Measurements from ENCODE around the gene F11R.
"Not testable (repeated sequence)": the region's sequence is repeated elsewhere in the genome, so short reads cannot be mapped to it uniquely, and the experiment has no call there.

Gene F11R

GRCh38 chr1:161008869-161009510 is 12.0 kb downstream of the F11R start:
- Histone ChIP-seq H3K9me3 (ENCODE audit: control insufficient read depth in 1 of 2, low read length in 2 of 2) (no peaks in the 10 kb centered on the region), H3K4me3 (ENCODE audit: low read depth in 1 of 2, low read length in 2 of 2) (no peak overlapping the region), H3K4me1 (ENCODE audit: control insufficient read depth in 1 of 2, insufficient read depth in 2 of 2, low read length in 2 of 2) (peaks cover 0 to 11% of the 10 kb centered on the region in 2 donors), H3K36me3 (ENCODE audit: control insufficient read depth in 1 of 2, insufficient read depth in 2 of 2, low read length in 2 of 2) (no peaks in the 10 kb centered on the region), H3K27me3 (ENCODE audit: low read depth, low read length) (no peaks in the 10 kb centered on the region), H3K27ac (ENCODE audit: low read length) (no peak overlapping the region)

- Histone ChIP-seq H3K27ac (ENCODE audit: low read length) (no peak overlapping the region), H3K9me3 (ENCODE audit: control insufficient read depth in 1 of 2, low read length in 2 of 2) (no peaks in the 10 kb centered on the region), H3K4me1 (ENCODE audit: control insufficient read depth in 1 of 2, insufficient read depth in 2 of 2, low read length in 2 of 2) (peaks cover 0 to 3% of the 10 kb centered on the region in 2 donors), H3K27me3 (ENCODE audit: low read depth, low read length) (no peaks in the 10 kb centered on the region), H3K4me3 (ENCODE audit: low read depth in 1 of 2, low read length in 2 of 2) (no peak overlapping the region), H3K36me3 (ENCODE audit: control insufficient read depth in 1 of 2, insufficient read depth in 2 of 2, low read length in 2 of 2) (no peaks in the 10 kb centered on the region)
These were observed 13.6 kb downstream of the F11R start for GRCh38 chr1:161007369-161007768.

- Histone ChIP-seq H3K4me3 (ENCODE audit: low read depth in 1 of 2, low read length in 2 of 2) (no peak overlapping the region), H3K9me3 (ENCODE audit: control insufficient read depth in 1 of 2, low read length in 2 of 2) (no peaks in the 10 kb centered on the region), H3K27ac (ENCODE audit: low read length) (no peak overlapping the region), H3K27me3 (ENCODE audit: low read depth, low read length) (no peaks in the 10 kb centered on the region), H3K36me3 (ENCODE audit: control insufficient read depth in 1 of 2, insufficient read depth in 2 of 2, low read length in 2 of 2) (no peaks in the 10 kb centered on the region), H3K4me1 (ENCODE audit: control insufficient read depth in 1 of 2, insufficient read depth in 2 of 2, low read length in 2 of 2) (no peaks in the 10 kb centered on the region)
These were observed 14.4 kb downstream of the F11R start for GRCh38 chr1:161006563-161006962.

GRCh38 chr1:161001525-161001924 is 19.4 kb downstream of the F11R start:
- Histone ChIP-seq H3K36me3 (ENCODE audit: control insufficient read depth in 1 of 2, insufficient read depth in 2 of 2, low read length in 2 of 2) (peaks cover 13 to 23% of the 10 kb centered on the region in 2 donors), H3K4me3 (ENCODE audit: low read depth in 1 of 2, low read length in 2 of 2) (no peak overlapping the region), H3K27ac (ENCODE audit: low read length) (no peak overlapping the region), H3K4me1 (ENCODE audit: control insufficient read depth in 1 of 2, insufficient read depth in 2 of 2, low read length in 2 of 2) (no peaks in the 10 kb centered on the region), H3K9me3 (ENCODE audit: control insufficient read depth in 1 of 2, low read length in 2 of 2) (no peaks in the 10 kb centered on the region), H3K27me3 (ENCODE audit: low read depth, low read length) (no peaks in the 10 kb centered on the region)

GRCh38 chr1:161000736-161001480 is 20.0 kb downstream of the F11R start:
- Histone ChIP-seq H3K9me3 (ENCODE audit: control insufficient read depth in 1 of 2, low read length in 2 of 2) (no peaks in the 10 kb centered on the region), H3K27me3 (ENCODE audit: low read depth, low read length) (no peaks in the 10 kb centered on the region), H3K36me3 (ENCODE audit: control insufficient read depth in 1 of 2, insufficient read depth in 2 of 2, low read length in 2 of 2) (peaks cover 13 to 23% of the 10 kb centered on the region in 2 donors), H3K4me1 (ENCODE audit: control insufficient read depth in 1 of 2, insufficient read depth in 2 of 2, low read length in 2 of 2) (no peaks in the 10 kb centered on the region), H3K4me3 (ENCODE audit: low read depth in 1 of 2, low read length in 2 of 2) (no peak overlapping the region), H3K27ac (ENCODE audit: low read length) (no peak overlapping the region)

GRCh38 chr1:160999376-160999775 is 21.6 kb downstream of the F11R start:
- Histone ChIP-seq H3K4me3 (ENCODE audit: low read depth in 1 of 2, low read length in 2 of 2) (no peak overlapping the region), H3K4me1 (ENCODE audit: control insufficient read depth in 1 of 2, insufficient read depth in 2 of 2, low read length in 2 of 2) (no peaks in the 10 kb centered on the region), H3K27ac (ENCODE audit: low read length) (no peak overlapping the region), H3K9me3 (ENCODE audit: control insufficient read depth in 1 of 2, low read length in 2 of 2) (no peaks in the 10 kb centered on the region), H3K27me3 (ENCODE audit: low read depth, low read length) (no peaks in the 10 kb centered on the region), H3K36me3 (ENCODE audit: control insufficient read depth in 1 of 2, insufficient read depth in 2 of 2, low read length in 2 of 2) (peaks cover 13 to 23% of the 10 kb centered on the region in 2 donors)

- Histone ChIP-seq H3K4me3 (ENCODE audit: low read depth in 1 of 2, low read length in 2 of 2) (no peak overlapping the region), H3K9me3 (ENCODE audit: control insufficient read depth in 1 of 2, low read length in 2 of 2) (no peaks in the 10 kb centered on the region), H3K36me3 (ENCODE audit: control insufficient read depth in 1 of 2, insufficient read depth in 2 of 2, low read length in 2 of 2) (peaks cover 13 to 23% of the 10 kb centered on the region in 2 donors), H3K27ac (ENCODE audit: low read length) (peak overlapping the region; percentile 41), H3K27me3 (ENCODE audit: low read depth, low read length) (no peaks in the 10 kb centered on the region), H3K4me1 (ENCODE audit: control insufficient read depth in 1 of 2, insufficient read depth in 2 of 2, low read length in 2 of 2) (no peaks in the 10 kb centered on the region)
These were observed 23.5 kb downstream of the F11R start for GRCh38 chr1:160997323-160998038.

- no peaks in the 10 kb centered on the region for H3K4me1 ChIP-seq (ENCODE audit: control insufficient read depth in 1 of 2, insufficient read depth in 2 of 2, low read length in 2 of 2)
These were observed 24.8 kb downstream of the F11R start for GRCh38 chr1:160996178-160996577.

GRCh38 chr1:160993544-160994193 is 27.3 kb downstream of the F11R start:
- H3K27ac ChIP-seq (ENCODE audit: low read length), result no peak overlapping the region
- H3K9me3 ChIP-seq (ENCODE audit: control insufficient read depth in 1 of 2, low read length in 2 of 2), result no peaks in the 10 kb centered on the region
- H3K27me3 ChIP-seq (ENCODE audit: low read depth, low read length), result no peaks in the 10 kb centered on the region
- no peaks in the 10 kb centered on the region for H3K4me1 ChIP-seq (ENCODE audit: control insufficient read depth in 1 of 2, insufficient read depth in 2 of 2, low read length in 2 of 2)
- H3K4me3 ChIP-seq (ENCODE audit: low read depth in 1 of 2, low read length in 2 of 2), result no peak overlapping the region
- H3K36me3 ChIP-seq (ENCODE audit: control insufficient read depth in 1 of 2, insufficient read depth in 2 of 2, low read length in 2 of 2), result peaks cover 0 to 4% of the 10 kb centered on the region in 2 donors

More at GRCh38 chr1:160996178-160996577, 24.8 kb downstream of the F11R start:
- Histone ChIP-seq H3K27me3 (ENCODE audit: low read depth, low read length) (no peaks in the 10 kb centered on the region), H3K4me3 (ENCODE audit: low read depth in 1 of 2, low read length in 2 of 2) (no peak overlapping the region), H3K9me3 (ENCODE audit: control insufficient read depth in 1 of 2, low read length in 2 of 2) (no peaks in the 10 kb centered on the region), H3K36me3 (ENCODE audit: control insufficient read depth in 1 of 2, insufficient read depth in 2 of 2, low read length in 2 of 2) (peaks cover 13 to 23% of the 10 kb centered on the region in 2 donors), H3K27ac (ENCODE audit: low read length) (no peak overlapping the region)

GRCh38 chr1:160992036-160992435 is 28.9 kb downstream of the F11R start:
- H3K9me3 ChIP-seq (ENCODE audit: control insufficient read depth in 1 of 2, low read length in 2 of 2); H3K36me3 ChIP-seq (ENCODE audit: control insufficient read depth in 1 of 2, insufficient read depth in 2 of 2, low read length in 2 of 2); H3K4me3 ChIP-seq (ENCODE audit: low read depth in 1 of 2, low read length in 2 of 2); H3K27ac ChIP-seq (ENCODE audit: low read length); H3K27me3 ChIP-seq (ENCODE audit: low read depth, low read length); H3K4me1 ChIP-seq (ENCODE audit: control insufficient read depth in 1 of 2, insufficient read depth in 2 of 2, low read length in 2 of 2): not testable (repeated sequence)

Data from muscle layer of duodenum (tissue), 2 donors.